ENCODE results near the gene KCNMA1.

- TF ChIP-seq CTCF (IDR thresholded peaks at IDR 0.05), result no peak
- TF ChIP-seq EP300 (IDR thresholded peaks at IDR 0.05), result no peak
Observed at GRCh38 chr10:76968483-76968882, 669.1 kb downstream of the KCNMA1 start.
